Pancreas (tissue), 10 donors: ENCODE results near the gene RBM38. TPM values are rescaled to one million over a fixed set of nuclear protein-coding genes. Genes with fewer than 3 reads are reported as not detected.

Source experiments
- ATAC-seq, 4 donors: fragments of 200-7000 bp; cut with Tn5 transposase; one replicate each; pipeline versions ENCODE4 v1.8.0 to v1.9.1; 2020; ENCODE audit warnings: mild to moderate bottlenecking in 4 of 4, moderate library complexity in 4 of 4
- DNase-seq, 6 donors: peaks; one replicate each; pipeline ENCODE4 v3.0.0-alpha.2; 2020
- FAIRE-seq: peaks from 2 replicates; lab custom pipeline; 2012; peaks lifted over from hg19 to GRCh38; lab: Jason Lieb, UNC
- H3K27ac ChIP-seq, 4 donors: fragments of 200-600 bp; sonication (generic); 1 replicate in 3 of 4; 2 replicates in 1 of 4; pipeline versions ENCODE4 v1.5.0 to v1.8.0; 2020
- H3K27me3 ChIP-seq, 4 donors: fragments of 200-600 bp; one replicate each; pipeline ENCODE4 v1.8.0; 2021
- H3K36me3 ChIP-seq, 3 donors: fragments of 200-600 bp; sonication (generic) in 1 of 3; one replicate each; pipeline versions ENCODE4 v1.5.0 to v1.8.0; 2020 to 2021
- H3K4me1 ChIP-seq, 3 donors: fragments of 200-600 bp; one replicate each; pipeline ENCODE4 v1.8.0; 2021
- H3K4me3 ChIP-seq, 4 donors: fragments of 200-600 bp; sonication (generic) in 2 of 4; one replicate each; pipeline versions ENCODE4 v1.5.0 to v1.8.0; 2020 to 2021
- H3K9me3 ChIP-seq, 4 donors: fragments of 200-600 bp; one replicate each; pipeline ENCODE4 v1.8.0; 2021
- WGBS, 2 donors: extraction: QIAGEN DNeasy Blood & Tissue Kit; methylation state at CpG; one replicate each; pipeline ENCODE4 v1.1.7; 2013; 5-methylcytosine and 5-hydroxymethylcytosine counted together
- intact Hi-C, 3 donors: fragments of 100-400 bp; cut with DNase I; formaldehyde crosslinking; loops; one replicate each; pipeline versions ENCODE4 v1.11.1 to v1.14.2; 2022
- polyA plus RNA-seq, 2 donors: library from polyadenylated mRNA; stranded (reverse); fragments of 200-250 nt; gene quantifications; one replicate each; pipeline ENCODE4 v1.2.3, GENCODE V29; 2013
- total RNA-seq, 6 donors: library from RNA; stranded (reverse); fragmentation: NEBNext Ultra II Directional in 4 of 6; extraction: Animal tissue kit (Norgen Biotek cat#: 25700) in 4 of 6; gene quantifications; one replicate each; pipeline versions ENCODE4 v1.2.1 to v1.2.4, GENCODE V29; 2021 to 2023
- TF ChIP-seq, protein P1 (sequence below), 4 donors: fragments of 200-600 bp; sonication (generic) in 3 of 4; IDR thresholded peaks; one replicate each; pipeline versions ENCODE4 v1.5.0 to v1.8.0; 2021; ENCODE audit warnings: antibody characterized with exemption in 4 of 4
- donor health status: healthy with polysubstance abuse.
- donor health status: DM: no; HTN: no; CAD: no; lungs with moderate emphysema.
- donor health status: DM: no; HTN: no; CAD: no.
- donor health status: control.
- donor health status: control.
- donor health status: Bipolar disorder and iron deficiency.
- donor health status: DM: yes; HTN: yes; CAD: no.
- donor health status: DM: no; HTN: no; CAD: no.
- donor health status: DM: no; HTN: no; CAD: no.
- donor health status: DM: yes; HTN: yes; CAD: no.

RBM38 gene
- total and polyA plus RNA-seq, 8 donors = 3.9 to 13.1 (median 6.2) TPM

- Histone ChIP-seq H3K27ac (no peak overlapping the region), H3K36me3 (peaks cover 0 to 18% (median 6%) of the 10 kb centered on the region in 3 donors), H3K9me3 (no peaks in the 10 kb centered on the region), H3K4me1 (no peaks in the 10 kb centered on the region), H3K27me3 (no peaks in the 10 kb centered on the region), H3K4me3 (no peak overlapping the region)
- FAIRE-seq (no peak), ATAC-seq (no peak), DNase-seq (peak in 2 of 6 donors; percentile 14 to 59)
- intact Hi-C loops = no loop called here
- TF ChIP-seq, protein P1, sequence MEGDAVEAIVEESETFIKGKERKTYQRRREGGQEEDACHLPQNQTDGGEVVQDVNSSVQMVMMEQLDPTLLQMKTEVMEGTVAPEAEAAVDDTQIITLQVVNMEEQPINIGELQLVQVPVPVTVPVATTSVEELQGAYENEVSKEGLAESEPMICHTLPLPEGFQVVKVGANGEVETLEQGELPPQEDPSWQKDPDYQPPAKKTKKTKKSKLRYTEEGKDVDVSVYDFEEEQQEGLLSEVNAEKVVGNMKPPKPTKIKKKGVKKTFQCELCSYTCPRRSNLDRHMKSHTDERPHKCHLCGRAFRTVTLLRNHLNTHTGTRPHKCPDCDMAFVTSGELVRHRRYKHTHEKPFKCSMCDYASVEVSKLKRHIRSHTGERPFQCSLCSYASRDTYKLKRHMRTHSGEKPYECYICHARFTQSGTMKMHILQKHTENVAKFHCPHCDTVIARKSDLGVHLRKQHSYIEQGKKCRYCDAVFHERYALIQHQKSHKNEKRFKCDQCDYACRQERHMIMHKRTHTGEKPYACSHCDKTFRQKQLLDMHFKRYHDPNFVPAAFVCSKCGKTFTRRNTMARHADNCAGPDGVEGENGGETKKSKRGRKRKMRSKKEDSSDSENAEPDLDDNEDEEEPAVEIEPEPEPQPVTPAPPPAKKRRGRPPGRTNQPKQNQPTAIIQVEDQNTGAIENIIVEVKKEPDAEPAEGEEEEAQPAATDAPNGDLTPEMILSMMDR (IDR thresholded peaks at IDR 0.05) = no peak
- 86 to 87% methylated on average over 18 of the region's 18 CpGs for WGBS, 2 donors
Observed at GRCh38 chr20:57405236-57406016, 14.2 kb downstream of the RBM38 start.

DNA sequence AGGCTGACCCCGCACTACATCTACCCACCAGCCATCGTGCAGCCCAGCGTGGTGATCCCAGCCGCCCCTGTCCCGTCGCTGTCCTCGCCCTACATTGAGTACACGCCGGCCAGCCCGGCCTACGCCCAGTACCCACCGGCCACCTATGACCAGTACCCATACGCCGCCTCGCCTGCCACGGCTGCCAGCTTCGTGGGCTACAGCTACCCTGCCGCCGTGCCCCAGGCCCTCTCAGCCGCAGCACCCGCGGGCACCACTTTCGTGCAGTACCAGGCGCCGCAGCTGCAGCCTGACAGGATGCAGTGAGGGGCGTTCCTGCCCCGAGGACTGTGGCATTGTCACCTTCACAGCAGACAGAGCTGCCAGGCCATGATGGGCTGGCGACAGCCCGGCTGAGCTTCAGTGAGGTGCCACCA is 16.4 kb downstream of the RBM38 start:
- 94 to 97% methylated on average over 29 of the region's 29 CpGs for WGBS, 2 donors
- peaks cover 0 to 18% (median 6%) of the 10 kb centered on the region in 3 donors for H3K36me3 ChIP-seq
- H3K4me1 ChIP-seq = no peaks in the 10 kb centered on the region
- no peak for FAIRE-seq
- TF ChIP-seq, protein P1 (IDR thresholded peaks at IDR 0.05) = no peak
- H3K27me3 ChIP-seq = no peaks in the 10 kb centered on the region
- no peak overlapping the region for H3K27ac ChIP-seq
- ATAC-seq = no peak
- H3K9me3 ChIP-seq = no peaks in the 10 kb centered on the region
- intact Hi-C loops = no loop called here
- no peak overlapping the region for H3K4me3 ChIP-seq
- DNase-seq = peak in 2 of 6 donors; percentile 13 to 66

GRCh38 chr20:57408131-57408530 is 16.9 kb downstream of the RBM38 start:
- TF ChIP-seq, protein P1 (IDR thresholded peaks at IDR 0.05) = no peak
- ATAC-seq (no peak), DNase-seq (peak in 1 of 6 donors; percentile 4), FAIRE-seq (no peak)
- no peak overlapping the region for H3K4me3 ChIP-seq
- 85 to 88% methylated on average over 13 of the region's 13 CpGs for WGBS, 2 donors
- H3K9me3 ChIP-seq = no peaks in the 10 kb centered on the region
- no peaks in the 10 kb centered on the region for H3K4me1 ChIP-seq
- H3K27ac ChIP-seq = no peak overlapping the region
- no peaks in the 10 kb centered on the region for H3K27me3 ChIP-seq
- H3K36me3 ChIP-seq = peaks cover 0 to 18% (median 6%) of the 10 kb centered on the region in 3 donors
- intact Hi-C loops = no loop called here

GRCh38 chr20:57408536-57409233 is 17.5 kb downstream of the RBM38 start:
- DNase-seq (peak in 2 of 6 donors; percentile 21 to 61), ATAC-seq (no peak), FAIRE-seq (no peak)
- no peaks in the 10 kb centered on the region for H3K9me3 ChIP-seq
- H3K4me3 ChIP-seq = no peak overlapping the region
- 90 to 92% methylated on average over 29 of the region's 29 CpGs for whole genome bisulfite sequencing, 2 donors
- no peak overlapping the region for H3K27ac ChIP-seq
- TF ChIP-seq, protein P1 (IDR thresholded peaks at IDR 0.05) = no peak
- H3K27me3 ChIP-seq = no peaks in the 10 kb centered on the region
- H3K36me3 ChIP-seq = peaks cover 0 to 15% (median 6%) of the 10 kb centered on the region in 3 donors
- no peaks in the 10 kb centered on the region for H3K4me1 ChIP-seq
- intact Hi-C loops = no loop called here
